Stimulated activated naive CD8-positive, alpha-beta T cell treated with anti-CD3 and anti-CD28 coated beads, Interleukin-15, Interleukin-2, amounts not matched to agents 100 ng/mL and 50 ng/mL, for 24 hours (primary cell): Measurements from ENCODE around the gene POLR2A.
"Not testable (repeated sequence)": the region's sequence is repeated elsewhere in the genome, so short reads cannot be mapped to it uniquely, and the experiment has no call there.

Experiments
- H3K27ac Mint-ChIP-seq: one replicate; pipeline ENCODE4 v1.8.0; 2021; ENCODE audit warnings: mild to moderate bottlenecking, mixed read lengths
- H3K27me3 Mint-ChIP-seq: one replicate; pipeline ENCODE4 v1.8.0; 2021; ENCODE audit warnings: mixed read lengths
- H3K36me3 Mint-ChIP-seq: one replicate; pipeline ENCODE4 v1.8.0; 2021; ENCODE audit warnings: low read depth, mixed read lengths
- H3K4me1 Mint-ChIP-seq: one replicate; pipeline ENCODE4 v1.8.0; 2021; ENCODE audit warnings: low read depth, mixed read lengths
- H3K4me3 Mint-ChIP-seq: one replicate; pipeline ENCODE4 v1.8.0; 2021; ENCODE audit warnings: mild to moderate bottlenecking, mixed read lengths
- H3K9me3 Mint-ChIP-seq: one replicate; pipeline ENCODE4 v1.8.0; 2021; ENCODE audit warnings: mixed read lengths

POLR2A gene

DNA sequence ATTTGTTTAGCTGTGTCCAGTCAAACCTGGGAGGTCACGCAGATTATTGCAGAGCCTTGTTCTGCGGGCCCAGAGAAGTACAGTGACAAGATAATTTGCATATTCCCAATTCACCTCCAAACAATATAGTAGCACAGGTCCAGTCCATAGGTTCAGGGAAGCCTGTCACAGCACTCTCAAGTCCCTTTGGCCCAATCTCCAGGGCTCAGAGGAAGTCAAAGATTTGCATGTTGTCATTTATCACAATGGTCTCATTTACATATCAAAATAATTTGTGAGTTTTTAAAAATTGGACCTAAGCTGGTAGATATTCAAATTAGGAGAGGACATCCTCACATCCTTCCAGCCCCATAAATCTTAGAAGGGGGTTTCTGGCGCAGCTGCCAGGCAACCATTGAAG is 16.7 kb upstream of the POLR2A start:
- Mint-ChIP-seq H3K27ac (peak overlapping the region; percentile 26), H3K27me3 (no peaks in the 10 kb centered on the region), H3K4me1 (peaks cover 26% of the 10 kb centered on the region), H3K36me3 (peaks cover 8% of the 10 kb centered on the region), H3K9me3 (no peaks in the 10 kb centered on the region), H3K4me3 (no peak overlapping the region)

DNA sequence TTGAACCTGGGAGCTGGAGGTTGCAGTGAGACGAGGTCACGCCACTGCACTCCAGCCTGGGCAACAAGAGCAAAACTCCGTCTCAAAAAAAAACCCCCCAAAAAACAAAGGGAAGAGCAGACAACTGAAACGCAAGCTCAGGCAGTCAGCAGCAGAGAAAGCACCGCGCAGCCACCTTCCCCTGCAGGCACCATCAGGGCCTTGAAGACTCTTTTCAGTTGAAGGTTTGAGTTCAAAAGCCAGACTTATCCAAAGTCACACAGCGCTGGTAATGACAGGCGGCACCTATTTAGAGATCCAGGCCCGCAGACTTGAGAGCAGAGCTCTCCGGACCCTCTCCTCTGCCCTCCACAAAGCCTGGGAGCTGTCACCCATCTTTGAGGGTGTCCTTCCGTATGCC is 15.9 kb upstream of the POLR2A start:
- H3K27ac Mint-ChIP-seq = no peak overlapping the region
- no peaks in the 10 kb centered on the region for H3K27me3 Mint-ChIP-seq
- H3K4me1 Mint-ChIP-seq = peaks cover 30% of the 10 kb centered on the region
- no peak overlapping the region for H3K4me3 Mint-ChIP-seq
- no peaks in the 10 kb centered on the region for H3K9me3 Mint-ChIP-seq
- H3K36me3 Mint-ChIP-seq = peaks cover 8% of the 10 kb centered on the region

DNA sequence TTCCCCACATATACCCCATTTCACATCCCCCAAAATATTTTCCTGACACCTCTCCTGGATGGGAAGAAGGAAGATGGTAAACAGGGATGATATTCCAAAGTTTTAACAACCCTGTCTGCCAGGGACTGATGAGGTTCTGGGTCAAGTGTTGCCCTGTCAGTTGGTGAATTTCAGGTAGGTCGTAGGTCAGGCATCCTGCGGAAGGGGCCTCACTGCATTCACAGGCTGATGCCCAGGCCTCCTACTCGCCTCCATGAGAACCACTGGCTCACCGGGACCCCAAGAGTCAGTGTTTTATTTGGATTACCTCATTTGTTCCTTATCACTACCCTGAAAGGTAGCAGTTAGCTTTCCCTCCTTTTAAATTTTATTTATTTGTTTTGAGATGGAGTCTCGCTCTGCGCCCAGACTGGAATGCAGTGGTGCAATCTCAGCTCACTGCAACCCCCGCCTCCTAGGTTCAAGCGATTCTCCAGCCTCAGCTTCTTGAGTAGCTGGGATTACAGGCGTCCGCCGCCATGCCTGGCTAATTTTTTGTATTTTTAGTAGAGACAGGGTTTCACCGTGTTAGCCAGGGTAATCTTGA is 15.3 kb upstream of the POLR2A start:
- H3K9me3 Mint-ChIP-seq = no peaks in the 10 kb centered on the region
- no peak overlapping the region for H3K4me3 Mint-ChIP-seq
- H3K27ac Mint-ChIP-seq = no peak overlapping the region
- H3K36me3 Mint-ChIP-seq = peaks cover 8% of the 10 kb centered on the region
- H3K4me1 Mint-ChIP-seq = peaks cover 30% of the 10 kb centered on the region
- no peaks in the 10 kb centered on the region for H3K27me3 Mint-ChIP-seq

DNA sequence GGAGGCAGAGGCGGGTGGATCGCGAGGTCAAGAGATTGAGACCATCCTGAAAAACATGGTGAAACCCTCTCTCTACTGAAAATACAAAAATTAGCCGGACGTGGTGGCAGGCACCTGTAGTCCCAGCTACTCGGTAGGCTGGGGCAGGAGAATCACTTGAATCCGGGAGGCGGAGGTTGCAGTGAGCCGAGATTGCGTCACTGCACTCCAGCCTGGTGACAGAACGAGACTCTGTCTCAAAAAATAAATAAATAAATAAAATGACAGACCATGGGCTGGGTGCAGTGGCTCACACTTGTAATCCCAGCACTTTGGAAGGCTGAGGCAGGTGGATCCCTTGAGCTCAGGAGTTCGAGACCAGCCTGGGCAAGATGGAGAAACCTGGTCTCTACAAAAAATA is 14.3 kb upstream of the POLR2A start:
- H3K9me3 Mint-ChIP-seq, H3K4me3 Mint-ChIP-seq, H3K36me3 Mint-ChIP-seq, H3K27ac Mint-ChIP-seq, H3K27me3 Mint-ChIP-seq: not testable (repeated sequence)
- peaks cover 30% of the 10 kb centered on the region for H3K4me1 Mint-ChIP-seq

DNA sequence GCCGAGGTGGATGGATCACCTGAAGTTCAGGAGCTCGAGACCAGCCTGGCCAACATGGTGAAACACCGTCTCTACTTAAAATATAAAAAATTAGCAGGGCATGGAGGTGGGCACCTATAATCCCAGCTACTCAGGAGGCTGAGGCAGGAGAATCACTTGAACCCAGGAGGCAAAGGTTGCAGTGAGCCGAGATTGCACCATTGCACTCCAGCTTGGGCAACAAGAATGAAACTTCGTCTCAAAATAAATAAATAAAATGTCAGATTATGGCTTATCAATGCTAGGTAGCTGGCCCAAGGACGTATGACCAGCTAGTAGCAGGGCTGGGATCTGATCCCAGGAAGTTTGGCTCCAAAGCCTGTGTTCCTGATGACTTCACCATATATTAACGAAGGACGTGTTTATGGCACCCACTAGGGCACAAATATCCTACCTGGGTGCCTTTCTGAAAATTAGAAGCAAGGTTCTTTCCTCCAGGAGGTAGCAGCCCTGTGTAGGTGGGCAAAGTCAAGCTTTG is 13.7 kb upstream of the POLR2A start:
- not testable (repeated sequence) for H3K9me3 Mint-ChIP-seq, H3K27ac Mint-ChIP-seq, H3K36me3 Mint-ChIP-seq, H3K27me3 Mint-ChIP-seq, H3K4me3 Mint-ChIP-seq
- peaks cover 34% of the 10 kb centered on the region for H3K4me1 Mint-ChIP-seq

DNA sequence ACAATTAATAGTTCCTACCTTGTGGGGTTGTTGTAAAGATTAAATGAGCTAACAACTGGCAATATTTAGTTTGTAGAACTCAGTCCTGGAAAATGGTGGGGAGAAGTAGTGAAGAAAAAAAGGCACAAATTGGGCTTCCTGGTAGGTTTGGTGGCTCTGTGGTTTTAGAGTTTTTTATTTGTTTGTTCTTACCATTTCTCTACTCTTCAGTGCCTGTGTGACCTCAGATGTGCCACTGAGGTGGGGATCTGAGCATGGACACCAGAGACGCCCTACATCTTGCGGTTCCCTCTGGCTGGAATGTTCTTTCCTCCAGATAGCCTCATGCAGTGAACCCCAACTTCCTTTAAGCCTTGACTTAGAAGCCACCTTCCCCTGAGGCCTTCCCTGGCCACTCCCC is 12.4 kb upstream of the POLR2A start:
- Mint-ChIP-seq H3K4me3 (no peak overlapping the region), H3K4me1 (peaks cover 42% of the 10 kb centered on the region), H3K27me3 (no peaks in the 10 kb centered on the region), H3K27ac (peak overlapping the region; percentile 45), H3K36me3 (peaks cover 4% of the 10 kb centered on the region), H3K9me3 (no peaks in the 10 kb centered on the region)

DNA sequence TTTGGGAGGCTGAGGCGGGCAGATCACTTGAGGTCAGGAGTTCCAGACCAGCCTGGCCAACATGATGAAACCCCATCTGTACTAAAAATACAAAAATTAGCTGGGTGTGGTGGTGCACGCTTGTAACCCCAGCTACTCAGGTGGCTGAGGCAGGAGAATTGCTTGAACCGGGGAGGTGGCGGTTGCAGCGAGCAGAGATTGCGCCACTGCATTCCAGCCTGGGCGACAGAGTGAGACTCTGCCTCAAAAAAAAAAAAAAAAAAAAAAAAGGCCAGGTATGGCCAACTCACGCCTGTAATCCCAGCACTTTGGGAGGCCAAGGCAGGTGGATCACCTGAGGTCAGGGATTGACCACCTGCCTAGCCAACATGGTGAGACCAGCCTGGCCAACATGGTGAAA is 9.4 kb upstream of the POLR2A start:
- not testable (repeated sequence) for H3K36me3 Mint-ChIP-seq, H3K4me3 Mint-ChIP-seq, H3K27me3 Mint-ChIP-seq, H3K27ac Mint-ChIP-seq, H3K9me3 Mint-ChIP-seq
- peaks cover 51% of the 10 kb centered on the region for H3K4me1 Mint-ChIP-seq

DNA sequence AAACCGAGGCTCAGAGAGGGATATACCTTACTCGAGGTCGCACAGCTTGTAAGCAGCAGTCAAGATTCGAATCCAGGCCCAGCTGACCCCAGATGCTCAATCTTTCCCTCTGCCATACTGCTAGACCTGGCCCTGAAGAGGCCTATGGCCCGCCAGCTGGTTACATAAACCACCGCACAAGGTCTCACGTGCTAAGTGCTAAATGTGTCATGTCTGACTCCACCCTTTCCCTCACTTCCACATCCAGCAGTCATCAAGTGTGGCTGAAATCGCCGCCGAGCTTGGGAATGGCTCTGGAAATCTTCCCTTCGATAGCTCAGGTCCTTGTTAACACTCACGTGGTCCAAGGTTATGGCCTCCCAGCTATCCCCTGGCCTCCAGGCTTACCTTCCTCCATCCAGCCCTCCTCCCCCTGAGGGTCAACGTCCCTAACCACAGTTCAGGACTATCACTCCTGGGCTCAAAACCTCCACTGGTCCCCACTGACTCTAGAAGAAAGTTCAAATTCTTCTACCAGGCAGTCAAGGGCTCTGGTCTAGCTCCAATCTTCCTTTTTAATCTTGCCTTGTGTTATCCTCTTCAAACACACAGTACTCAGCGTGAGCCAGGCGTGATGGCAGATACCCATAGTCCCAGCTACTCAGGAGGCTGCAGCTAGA is 8.3 kb upstream of the POLR2A start:
- H3K27ac Mint-ChIP-seq = peak overlapping the region; percentile 62
- H3K36me3 Mint-ChIP-seq = peaks cover 4% of the 10 kb centered on the region
- no peaks in the 10 kb centered on the region for H3K9me3 Mint-ChIP-seq
- H3K27me3 Mint-ChIP-seq = no peaks in the 10 kb centered on the region
- H3K4me3 Mint-ChIP-seq = no peak overlapping the region
- H3K4me1 Mint-ChIP-seq = peaks cover 61% of the 10 kb centered on the region

DNA sequence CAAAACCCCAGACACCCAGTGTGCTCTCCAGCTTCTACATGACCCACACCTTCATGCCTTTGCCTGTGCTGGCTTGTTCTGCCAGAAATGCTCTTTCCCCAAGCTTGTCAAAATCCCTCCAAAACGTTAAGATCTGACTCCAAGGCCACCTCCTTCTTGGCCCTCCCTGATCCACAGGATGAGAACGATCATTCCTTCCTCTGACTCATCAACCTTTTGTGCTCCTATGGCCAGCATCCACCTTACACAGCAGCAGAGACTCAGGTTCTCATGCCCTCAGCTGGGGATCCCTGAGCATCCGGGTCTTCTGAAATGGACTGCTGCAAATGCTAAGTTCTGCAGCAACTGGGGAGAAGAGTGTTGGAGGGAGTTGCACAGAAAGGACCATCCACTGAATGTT is 7.7 kb upstream of the POLR2A start:
- Mint-ChIP-seq H3K36me3 (peaks cover 3% of the 10 kb centered on the region), H3K27ac (peak overlapping the region; percentile 62), H3K4me3 (peak overlapping the region; percentile 89), H3K4me1 (peaks cover 64% of the 10 kb centered on the region), H3K9me3 (no peaks in the 10 kb centered on the region), H3K27me3 (no peaks in the 10 kb centered on the region)

DNA sequence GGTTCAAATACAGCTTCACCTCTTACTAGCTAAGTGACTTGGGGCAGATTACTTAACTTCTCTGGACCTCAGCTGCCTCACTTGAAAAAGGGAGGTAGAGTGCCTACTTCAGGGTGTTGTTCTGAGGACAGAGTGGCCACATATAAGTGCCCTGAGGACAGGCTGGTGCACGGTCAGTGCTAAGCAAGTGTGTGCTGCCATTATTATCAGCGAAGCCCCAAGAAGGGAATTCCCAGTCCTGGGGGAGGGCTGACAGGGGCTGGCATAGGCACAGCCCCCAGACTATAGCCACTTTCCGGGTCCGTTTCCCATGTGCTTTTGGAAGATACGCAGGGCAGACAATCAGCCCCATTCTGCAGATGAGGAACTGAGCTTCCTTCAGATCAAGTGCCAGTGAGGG is 7.2 kb upstream of the POLR2A start:
- no peaks in the 10 kb centered on the region for H3K27me3 Mint-ChIP-seq
- peak overlapping the region; percentile 89 for H3K4me3 Mint-ChIP-seq
- H3K4me1 Mint-ChIP-seq = peaks cover 64% of the 10 kb centered on the region
- no peaks in the 10 kb centered on the region for H3K36me3 Mint-ChIP-seq
- H3K9me3 Mint-ChIP-seq = no peaks in the 10 kb centered on the region
- peak overlapping the region; percentile 89 for H3K27ac Mint-ChIP-seq

DNA sequence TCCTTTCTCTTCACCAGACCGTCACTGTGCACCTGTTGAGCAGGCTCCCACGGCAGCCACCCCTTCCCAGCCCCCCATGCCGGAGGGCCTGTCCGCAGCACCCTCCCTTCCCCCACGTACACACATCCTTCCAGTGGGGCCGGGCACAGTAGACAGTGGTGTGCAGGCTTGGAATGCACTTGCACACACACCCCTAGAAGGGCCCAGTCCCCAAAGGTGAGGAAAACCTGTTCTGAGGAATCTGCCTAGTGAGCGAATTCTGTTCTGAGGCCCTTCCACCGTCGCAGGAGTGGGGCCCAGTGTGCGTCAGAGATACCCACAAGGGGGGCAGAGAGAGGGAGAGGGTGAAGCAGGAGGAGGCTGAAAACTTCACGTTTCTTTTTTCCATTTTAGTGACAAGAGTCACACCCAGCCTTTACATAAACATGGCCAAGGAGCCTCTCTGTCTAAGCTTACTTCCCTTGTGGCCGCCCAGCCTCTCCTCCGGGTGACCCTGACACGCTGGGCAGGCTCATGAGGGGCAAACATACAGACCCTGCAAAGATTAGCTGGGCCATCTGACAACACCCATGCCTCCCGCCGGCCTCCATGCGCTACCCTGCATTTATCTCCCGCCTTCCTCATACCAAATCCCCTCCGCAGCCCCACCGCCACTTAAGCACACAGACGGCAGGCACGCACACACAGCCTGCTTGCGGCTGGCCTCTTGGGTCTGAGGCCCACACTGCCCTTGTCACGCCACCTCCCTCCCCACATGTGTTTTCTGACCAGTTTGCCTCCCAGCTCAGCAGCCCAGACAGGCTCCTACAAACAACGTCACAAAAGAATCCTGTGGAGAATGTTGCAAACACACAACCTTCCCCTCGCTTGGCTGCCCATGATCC is 6.5 kb upstream of the POLR2A start:
- Mint-ChIP-seq H3K27ac (peak overlapping the region; percentile 89), H3K4me1 (peaks cover 66% of the 10 kb centered on the region), H3K9me3 (no peaks in the 10 kb centered on the region), H3K27me3 (no peaks in the 10 kb centered on the region), H3K4me3 (peak overlapping the region; percentile 89), H3K36me3 (no peaks in the 10 kb centered on the region)

DNA sequence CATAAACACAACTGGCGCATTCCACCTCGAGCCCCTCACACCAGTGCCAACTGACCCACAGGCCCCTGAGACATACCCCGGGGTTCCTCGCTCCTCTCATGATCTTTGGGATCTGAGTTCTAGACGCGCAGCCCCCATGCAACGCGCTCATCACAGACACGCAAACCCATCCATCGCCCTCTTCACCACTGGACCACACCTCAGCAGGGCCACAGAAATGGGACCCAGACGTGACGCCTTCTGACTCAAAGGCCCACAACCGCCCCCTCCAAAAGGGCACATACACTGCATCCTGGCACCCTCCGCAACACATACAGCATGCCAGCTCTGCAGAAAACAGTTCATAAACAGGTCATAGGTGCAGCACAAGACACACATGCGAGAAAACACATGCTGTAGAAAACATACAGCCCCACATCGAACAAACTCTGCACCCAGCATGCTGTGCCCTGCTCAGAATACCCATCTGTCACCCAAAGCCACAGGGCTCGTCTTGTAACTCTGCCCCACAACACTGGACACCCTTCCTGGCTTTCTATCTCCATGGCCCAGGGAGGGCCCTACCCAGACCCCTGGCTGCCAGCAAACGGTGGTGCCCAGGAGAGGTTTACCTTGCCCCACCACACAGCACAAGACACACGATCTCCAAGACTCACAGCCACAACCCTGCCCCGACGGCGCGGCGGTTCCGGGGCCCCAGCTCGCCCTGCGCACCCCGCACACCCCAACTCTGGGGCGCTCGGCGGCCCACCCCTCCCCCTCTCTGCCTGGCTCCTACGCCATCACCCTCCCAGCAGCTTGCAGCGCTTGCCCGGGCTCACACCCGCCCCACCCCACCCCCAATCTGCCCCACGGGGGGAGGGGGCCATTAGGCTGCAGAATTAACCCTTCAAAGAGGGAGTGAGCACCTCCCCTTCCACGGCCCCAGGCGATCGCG is 5.6 kb upstream of the POLR2A start:
- Mint-ChIP-seq H3K27me3 (no peaks in the 10 kb centered on the region), H3K9me3 (no peaks in the 10 kb centered on the region), H3K4me1 (peaks cover 72% of the 10 kb centered on the region), H3K27ac (peak overlapping the region; percentile 89), H3K4me3 (peak overlapping the region; percentile 89), H3K36me3 (no peaks in the 10 kb centered on the region)

DNA sequence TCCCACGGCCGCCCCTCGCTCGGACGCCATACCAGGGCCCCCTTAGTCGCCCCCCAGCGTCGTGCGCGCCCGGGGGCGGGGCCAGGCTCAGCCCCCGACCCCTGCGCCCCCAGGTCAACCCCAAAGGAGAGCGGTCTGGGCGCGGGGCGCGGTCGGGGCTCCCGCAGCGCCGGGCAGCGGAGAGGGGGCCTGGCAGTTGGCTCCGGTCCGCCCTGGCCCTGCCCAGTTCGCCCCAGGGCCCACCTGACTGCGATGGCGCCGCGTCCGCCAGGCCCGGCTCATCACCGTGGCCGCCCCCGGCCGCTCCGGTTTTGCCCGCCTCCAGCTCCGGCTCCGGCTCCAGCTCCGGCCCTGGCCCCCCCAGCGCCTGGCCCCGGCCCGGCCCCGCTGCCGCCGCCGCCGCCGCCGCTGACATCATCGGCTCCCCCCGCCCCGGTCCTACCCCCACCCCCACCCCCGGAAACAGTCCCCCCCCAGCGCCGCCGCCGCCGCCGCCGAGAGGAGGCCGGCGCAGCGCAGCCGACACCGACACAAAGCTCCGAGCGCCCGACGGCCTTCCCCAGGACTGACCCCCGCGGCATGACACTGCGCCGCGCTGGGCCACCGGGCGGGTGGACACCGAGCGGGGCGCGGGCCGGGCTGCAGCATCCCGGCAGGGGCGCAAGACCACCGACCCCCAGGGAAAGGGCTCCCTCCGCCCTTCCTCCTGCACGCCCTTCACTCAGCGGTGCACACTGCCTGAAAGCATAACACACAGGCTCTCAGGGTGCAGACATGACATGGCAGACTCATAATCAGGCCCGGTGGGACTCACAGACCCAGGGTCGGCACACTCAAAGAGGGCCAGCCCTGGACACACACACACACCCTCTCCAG is 4.7 kb upstream of the POLR2A start, which contains the start of gene ZBTB4:
TSS of gene ZBTB4 (minus strand) at position 419 of the 876 bp plus-strand sequence. CDS start 12,830 bp downstream, outside the sequence.
- Mint-ChIP-seq H3K27me3 (no peaks in the 10 kb centered on the region), H3K4me1 (peaks cover 75% of the 10 kb centered on the region), H3K4me3 (peak within 1 kb of the TSS; percentile 91), H3K9me3 (no peaks in the 10 kb centered on the region), H3K27ac (peak within 1 kb of the TSS; percentile 93), H3K36me3 (no peaks in the 10 kb centered on the region)

DNA sequence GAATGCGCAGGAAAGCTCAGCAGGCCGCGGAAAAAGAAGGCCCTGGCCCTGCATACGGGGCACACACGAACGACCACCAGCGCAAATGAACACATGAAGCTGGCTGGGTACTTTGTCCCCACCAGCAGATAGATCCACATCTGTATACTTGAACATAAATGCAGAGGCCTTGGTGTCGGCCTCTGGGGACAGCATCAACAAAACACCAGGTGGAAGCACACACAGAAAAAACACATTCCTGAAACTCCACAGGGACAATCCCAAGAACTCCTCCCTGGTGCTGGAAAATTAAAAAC is 4.1 kb upstream of the POLR2A start:
- Mint-ChIP-seq H3K36me3 (peaks cover 5% of the 10 kb centered on the region), H3K27me3 (no peaks in the 10 kb centered on the region), H3K4me3 (peak overlapping the region; percentile 91), H3K27ac (peak overlapping the region; percentile 93), H3K9me3 (no peaks in the 10 kb centered on the region), H3K4me1 (peaks cover 79% of the 10 kb centered on the region)
